HG03108 (cell line): ENCODE data around the gene CRACR2A.

Source experiments
- ATAC-seq: cut with Tn5 transposase; IDR thresholded peaks from one replicate; pipeline ENCODE4 v1.9.1; 2021; ENCODE audit warnings: moderate library complexity; ENCODE audit not compliant: unreplicated experiment

CRACR2A gene

DNA sequence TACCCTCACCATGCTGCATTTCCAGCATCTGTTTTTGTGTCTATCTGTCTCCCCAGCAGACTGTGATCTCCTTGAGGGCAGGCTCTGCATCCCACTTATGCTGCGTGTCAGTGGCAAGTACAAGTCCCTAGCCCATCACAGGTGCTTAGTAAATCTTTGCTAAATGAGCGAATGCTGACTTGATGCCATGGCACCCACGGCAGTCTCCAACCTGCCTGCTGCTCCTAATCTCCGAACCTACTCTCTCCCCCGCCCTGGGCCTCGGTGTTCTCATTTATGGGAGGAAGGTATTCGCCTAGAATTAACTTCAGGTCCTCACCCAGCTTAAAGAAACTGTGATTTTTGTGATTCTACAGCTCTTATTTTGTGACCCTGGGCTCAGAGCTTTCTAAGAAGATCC, 152.0 kb downstream of the CRACR2A start:
- no peak for ATAC-seq

- ATAC-seq: no peak
Measured at GRCh38 chr12:3600039-3600720, 152.7 kb downstream of the CRACR2A start.

GRCh38 chr12:3598896-3599860, 153.7 kb downstream of the CRACR2A start:
- no peak for ATAC-seq

DNA sequence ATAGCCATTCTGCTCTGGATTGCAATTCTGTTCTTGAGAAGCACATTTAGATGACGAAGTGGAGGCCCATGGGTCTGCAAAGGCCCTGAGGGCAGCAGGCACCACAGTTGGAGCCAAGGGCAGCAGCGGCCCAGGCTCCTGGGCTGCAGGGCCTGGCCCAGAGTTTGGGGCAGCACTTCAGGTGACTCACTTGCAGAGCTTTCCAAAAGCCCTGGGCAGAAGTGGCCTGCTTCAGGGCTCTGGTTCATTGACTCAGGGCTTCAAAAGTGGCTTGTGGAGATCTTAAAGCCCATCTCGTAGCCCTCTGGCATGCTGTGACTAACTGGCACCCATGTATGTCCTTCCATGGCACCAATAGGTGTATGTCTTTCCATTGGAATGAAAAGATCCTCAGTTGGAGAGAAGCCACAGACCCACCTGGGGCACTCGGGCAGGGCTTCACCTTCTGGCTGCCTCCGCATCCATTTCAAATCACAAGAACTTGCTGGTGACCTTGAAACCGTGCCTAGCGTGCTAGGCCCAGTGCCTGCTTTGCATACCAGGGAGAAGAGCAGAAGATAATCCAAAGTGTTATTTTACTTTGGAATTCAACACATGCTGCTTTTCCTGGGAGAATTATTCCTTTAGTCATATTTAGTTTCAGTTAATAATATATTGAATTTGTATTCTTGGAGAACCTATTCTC, 155.2 kb downstream of the CRACR2A start:
- ATAC-seq: no peak

DNA sequence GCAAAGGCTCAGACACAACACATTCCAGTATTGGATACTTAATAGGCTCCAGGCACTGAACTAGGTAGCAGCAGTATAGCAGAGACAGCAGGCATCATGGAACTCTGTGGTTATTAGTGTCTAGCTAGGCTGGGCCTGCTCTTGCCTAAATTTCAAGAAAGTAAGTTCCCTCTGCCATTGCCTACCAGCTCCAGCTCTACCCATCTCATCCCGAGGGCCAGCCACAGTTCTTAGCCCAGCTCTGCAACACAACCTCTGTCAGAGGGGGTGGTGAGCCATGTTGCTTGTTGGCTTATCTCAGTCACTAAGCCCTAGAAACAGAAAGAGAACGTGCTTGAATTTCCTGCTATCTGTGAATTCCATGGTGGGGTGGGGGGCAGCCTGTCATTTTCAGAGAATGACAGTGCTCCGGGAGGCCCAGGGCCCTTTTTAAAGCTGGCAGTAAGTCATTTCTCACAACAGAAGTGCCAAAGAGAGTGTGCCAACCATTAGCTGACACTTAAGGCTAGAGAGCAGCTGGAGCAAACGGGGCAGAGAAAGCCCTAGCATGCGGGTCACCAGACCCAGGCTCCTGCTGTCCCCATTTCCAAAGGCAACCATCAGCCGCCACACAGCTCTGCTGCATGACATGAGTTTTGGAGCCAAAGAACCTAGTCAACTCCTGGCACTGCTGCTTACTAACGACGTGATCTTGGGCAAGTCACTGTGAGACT, 156.1 kb downstream of the CRACR2A start:
- ATAC-seq: no peak

- ATAC-seq: no peak
Measured at GRCh38 chr12:3595721-3596120, 157.2 kb downstream of the CRACR2A start.

DNA sequence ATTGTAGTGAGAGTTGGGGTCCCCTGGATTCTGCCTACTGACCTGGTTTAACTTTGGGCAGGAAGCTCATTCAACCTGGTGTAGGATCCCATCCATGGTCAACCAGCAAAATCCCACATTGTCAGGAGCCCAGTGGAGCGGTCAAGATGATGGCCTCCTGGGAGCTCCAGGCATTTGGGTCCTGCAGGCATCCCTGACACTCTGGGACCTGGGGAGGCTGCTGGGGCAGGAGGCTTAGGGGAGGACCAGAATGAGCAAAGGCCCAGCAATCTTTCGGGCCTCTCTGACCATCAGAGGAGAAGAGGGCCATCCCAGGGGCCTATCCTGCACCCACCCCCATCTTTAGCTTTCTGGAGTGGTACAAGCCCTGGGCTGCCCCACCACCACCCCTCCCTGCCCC, 157.9 kb downstream of the CRACR2A start:
- ATAC-seq: no peak

DNA sequence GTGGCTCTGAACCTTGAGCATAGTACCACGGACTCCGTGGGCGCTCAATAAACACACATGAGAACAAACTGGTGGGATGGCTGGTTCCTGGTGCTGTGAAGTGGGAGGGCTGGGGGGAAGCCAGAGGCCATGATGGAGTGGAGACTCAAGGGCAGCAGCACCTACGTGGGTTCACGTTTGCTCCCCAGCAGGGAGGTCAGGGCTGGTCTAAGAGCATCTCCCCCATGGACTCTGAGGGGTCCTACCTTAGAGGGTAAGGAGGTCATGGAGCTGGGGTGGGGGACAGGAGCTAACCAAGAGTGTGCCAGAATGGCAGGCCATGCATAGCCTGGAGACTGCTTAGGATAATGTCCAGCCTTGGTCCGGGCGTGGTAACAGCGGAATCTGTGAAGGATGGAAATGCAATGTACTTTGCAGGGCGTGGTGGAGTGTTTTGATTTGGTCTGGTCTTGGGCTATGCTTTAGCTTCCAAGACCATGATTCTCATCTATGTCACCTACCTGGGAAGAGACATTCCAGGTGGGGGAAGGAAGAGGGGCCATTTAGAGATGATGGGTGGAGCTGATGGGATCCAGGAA, 158.9 kb downstream of the CRACR2A start:
- ATAC-seq: no peak

DNA sequence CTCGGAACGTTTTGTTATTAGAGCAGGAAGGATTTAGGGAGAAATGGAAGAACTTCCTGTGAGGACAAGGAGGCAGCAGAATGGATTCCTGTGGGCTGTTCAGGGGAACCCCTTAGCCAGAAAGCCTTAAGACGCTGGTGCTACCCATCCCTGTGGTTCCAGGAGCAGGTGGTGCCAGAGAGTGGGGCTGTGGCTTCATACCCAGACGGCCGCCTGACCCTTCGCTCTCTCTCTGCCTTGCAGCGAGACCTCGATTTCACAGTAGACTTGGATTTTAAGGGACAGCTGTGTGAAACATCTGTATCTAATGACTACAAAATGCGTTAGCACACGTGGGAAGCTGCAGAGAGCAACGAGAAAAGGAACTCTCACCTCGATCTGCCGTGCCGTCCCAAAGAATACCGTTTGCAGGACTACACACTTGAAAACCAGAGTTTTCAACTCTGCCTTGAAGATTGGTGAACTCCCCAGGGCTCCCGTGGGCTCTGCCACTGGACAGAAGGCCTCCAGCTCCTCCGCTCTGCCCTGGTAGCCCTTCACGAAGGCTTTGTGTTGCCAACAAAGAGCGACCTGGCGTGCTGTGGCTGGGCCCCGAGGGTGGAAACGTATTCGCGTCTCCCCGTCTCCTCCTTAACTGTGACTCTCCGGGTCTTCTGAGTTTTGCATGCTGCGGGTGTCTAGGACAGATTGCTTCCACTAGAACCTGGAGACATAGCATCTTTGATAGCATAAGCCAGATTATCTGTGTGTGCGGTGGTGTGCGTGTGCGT, 159.9 kb downstream of the CRACR2A start:
- ATAC-seq: no peak

- ATAC-seq: no peak
Measured at GRCh38 chr12:3589745-3590144, 163.2 kb downstream of the CRACR2A start.

- no peak for ATAC-seq
Measured at GRCh38 chr12:3587402-3588013, 165.4 kb downstream of the CRACR2A start.

DNA sequence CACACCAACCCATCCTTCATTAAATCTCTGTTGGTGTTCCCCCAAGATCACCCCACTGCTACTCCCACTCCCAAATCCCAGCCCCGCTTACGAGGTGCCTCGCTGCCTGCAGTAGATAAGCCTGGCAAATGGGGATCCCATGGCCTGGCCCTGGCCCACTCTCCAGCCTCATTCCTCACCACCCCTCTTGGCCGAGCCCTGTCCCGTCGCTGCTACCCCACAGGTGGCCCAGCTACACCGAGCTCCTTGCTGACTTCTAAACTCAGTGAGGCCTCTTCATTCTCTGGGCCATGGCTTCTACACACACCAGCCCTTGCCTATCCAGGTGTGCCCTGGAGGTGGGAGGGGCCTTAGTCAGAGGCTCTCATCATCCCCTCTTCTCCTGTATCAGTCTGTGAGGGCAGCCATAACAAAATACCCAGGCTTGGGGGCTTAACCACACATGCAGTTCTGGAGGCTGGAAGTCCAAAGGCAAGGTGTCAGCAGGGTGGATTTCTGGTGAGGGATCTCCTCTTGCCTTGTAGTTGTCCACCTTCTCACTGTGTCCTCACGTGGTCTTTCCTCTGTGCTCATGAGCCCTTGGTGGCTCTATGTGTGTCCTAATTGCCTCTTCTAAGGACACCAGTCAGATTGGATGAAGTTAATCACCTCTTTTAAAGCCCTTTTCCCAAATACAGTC, 169.1 kb downstream of the CRACR2A start:
- ATAC-seq: no peak

GRCh38 chr12:3580094-3580749, 172.7 kb downstream of the CRACR2A start:
- no peak for ATAC-seq

GRCh38 chr12:3579446-3580093, 173.3 kb downstream of the CRACR2A start:
- no peak for ATAC-seq

- no peak for ATAC-seq
Measured at GRCh38 chr12:3578557-3578956, 174.4 kb downstream of the CRACR2A start.

DNA sequence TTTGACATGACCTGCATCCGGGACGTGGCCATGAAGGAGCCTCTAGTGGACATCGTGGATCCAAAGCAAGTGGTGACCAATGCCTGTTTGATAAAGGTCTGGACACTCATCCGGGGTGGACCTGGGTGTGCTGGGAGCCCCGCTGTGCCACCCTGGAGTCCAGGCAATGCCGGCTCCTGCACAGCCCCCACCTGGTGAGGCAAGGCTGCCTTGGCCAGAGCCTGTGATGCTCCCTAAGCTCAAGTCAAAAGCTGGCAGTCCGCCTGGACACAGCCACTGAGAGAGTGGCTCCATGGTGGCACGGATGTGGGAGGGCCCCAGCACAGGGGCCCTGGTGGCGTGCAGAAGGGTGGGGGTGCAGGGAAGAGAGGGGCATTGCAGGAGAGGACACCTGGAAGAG, 176.0 kb downstream of the CRACR2A start:
- no peak for ATAC-seq

DNA sequence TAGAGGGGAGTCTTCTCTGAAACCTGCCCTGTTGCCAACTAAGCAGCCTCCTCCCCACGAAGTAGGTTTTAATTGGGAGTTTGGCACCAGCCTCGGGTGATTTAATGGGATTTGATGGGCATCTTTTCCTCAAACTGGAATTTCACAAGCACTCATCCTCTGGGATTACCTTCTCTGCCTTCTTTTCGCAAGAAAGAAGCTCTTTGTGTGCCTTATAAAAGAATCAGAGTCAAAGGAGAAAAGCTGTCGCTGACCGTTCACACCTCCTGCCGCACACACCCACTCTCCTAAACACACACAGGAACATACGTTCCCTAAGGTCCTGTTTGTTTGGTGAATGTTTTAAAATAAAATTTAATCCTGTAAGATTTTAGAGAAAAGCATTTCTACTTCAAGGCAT, 177.9 kb downstream of the CRACR2A start:
- ATAC-seq: no peak

GRCh38 chr12:3572560-3572959, 180.3 kb downstream of the CRACR2A start:
- ATAC-seq: no peak
